ENCODE measurements around the gene ISLR. TPM values are rescaled to one million over a fixed set of nuclear protein-coding genes. Genes with fewer than 3 reads are reported as not detected.

ISLR gene
- polyA plus RNA-seq, 1 donor (not counting 4 experiments of a cell fraction or from before 2014, with no cell fraction given): not detected

GRCh38 chr15:74180881-74181602, 7.5 kb downstream of the ISLR start:
- DNase-seq (ENCODE audit: low read depth, low spot score): no peak
- H3K9me3 ChIP-seq (ENCODE audit: control insufficient read depth, low read depth, low read length): no peaks in the 10 kb centered on the region
- peaks cover 10% of the 10 kb centered on the region for H3K27me3 ChIP-seq (ENCODE audit: control insufficient read depth, extremely low read depth, insufficient read depth, low read length)
- FAIRE-seq: no peak
- H3K36me3 ChIP-seq (ENCODE audit: control insufficient read depth in 2 of 2, extremely low read depth in 1 of 2, insufficient read depth in 2 of 2, low read length in 2 of 2): no peaks in the 10 kb centered on the region
- no peak overlapping the region for H2AFZ ChIP-seq (ENCODE audit: control insufficient read depth, low read length)
- dilution Hi-C loops (cut with MboI; ENCODE audit: extremely low pct_ligation_motif_present, low sequenced_read_pairs): no loop called here
- no peaks in the 10 kb centered on the region for H3K79me2 ChIP-seq (ENCODE audit: control insufficient read depth, insufficient read depth, low read length)
- H3K4me2 ChIP-seq (ENCODE audit: control insufficient read depth, extremely low read depth, insufficient read depth, low read depth, low read length): no peak overlapping the region
- peaks cover 6% of the 10 kb centered on the region for H3K4me1 ChIP-seq (ENCODE audit: control insufficient read depth, extremely low read depth, insufficient read depth, low read length)
- no peak overlapping the region for H3K4me3 ChIP-seq (ENCODE audit: control insufficient read depth in 2 of 3, extremely low read depth in 1 of 3, insufficient read depth in 2 of 3, low read depth in 1 of 3, low read length in 3 of 3)
- no peaks in the 10 kb centered on the region for H4K20me1 ChIP-seq (ENCODE audit: control insufficient read depth, extremely low read depth, insufficient read depth, low read length)
- H3K9ac ChIP-seq (ENCODE audit: control insufficient read depth, extremely low read depth, insufficient read depth, low read length): no peak overlapping the region
- TF ChIP-seq EZH2 (IDR thresholded peaks at IDR 0.05; ENCODE audit: low read length): no peak
- TF ChIP-seq CTCF (optimal IDR thresholded peaks at IDR 0.05 in 1 of 3, IDR thresholded peaks at IDR 0.05 in 1 of 3, conservative IDR thresholded peaks at IDR 0.05 in 1 of 3; ENCODE audit: extremely low read depth in 1 of 3, insufficient read depth in 2 of 3, low read length in 3 of 3): no peak
- no peak overlapping the region for H3K27ac ChIP-seq (ENCODE audit: control insufficient read depth, insufficient read depth, low read length)
- no peaks in the 10 kb centered on the region for H3K9me1 ChIP-seq (ENCODE audit: control insufficient read depth, extremely low read depth, insufficient read depth, low read length)

GRCh38 chr15:74182131-74182530, 8.6 kb downstream of the ISLR start:
- H3K4me3 ChIP-seq (ENCODE audit: control insufficient read depth in 2 of 3, extremely low read depth in 1 of 3, insufficient read depth in 2 of 3, low read depth in 1 of 3, low read length in 3 of 3): no peak overlapping the region
- H3K4me2 ChIP-seq (ENCODE audit: control insufficient read depth, extremely low read depth, insufficient read depth, low read depth, low read length): no peak overlapping the region
- dilution Hi-C loops (cut with MboI; ENCODE audit: extremely low pct_ligation_motif_present, low sequenced_read_pairs): no loop called here
- peaks cover 7% of the 10 kb centered on the region for H3K27me3 ChIP-seq (ENCODE audit: control insufficient read depth, extremely low read depth, insufficient read depth, low read length)
- no peaks in the 10 kb centered on the region for H4K20me1 ChIP-seq (ENCODE audit: control insufficient read depth, extremely low read depth, insufficient read depth, low read length)
- FAIRE-seq (no peak), DNase-seq (ENCODE audit: low read depth, low spot score) (no peak)
- no peak overlapping the region for H2AFZ ChIP-seq (ENCODE audit: control insufficient read depth, low read length)
- H3K36me3 ChIP-seq (ENCODE audit: control insufficient read depth in 2 of 2, extremely low read depth in 1 of 2, insufficient read depth in 2 of 2, low read length in 2 of 2): no peaks in the 10 kb centered on the region
- no peak overlapping the region for H3K27ac ChIP-seq (ENCODE audit: control insufficient read depth, insufficient read depth, low read length)
- no peaks in the 10 kb centered on the region for H3K9me3 ChIP-seq (ENCODE audit: control insufficient read depth, low read depth, low read length)
- no peaks in the 10 kb centered on the region for H3K79me2 ChIP-seq (ENCODE audit: control insufficient read depth, insufficient read depth, low read length)
- H3K9me1 ChIP-seq (ENCODE audit: control insufficient read depth, extremely low read depth, insufficient read depth, low read length): no peaks in the 10 kb centered on the region
- no peak overlapping the region for H3K9ac ChIP-seq (ENCODE audit: control insufficient read depth, extremely low read depth, insufficient read depth, low read length)
- peaks cover 6% of the 10 kb centered on the region for H3K4me1 ChIP-seq (ENCODE audit: control insufficient read depth, extremely low read depth, insufficient read depth, low read length)
- TF ChIP-seq EZH2 (IDR thresholded peaks at IDR 0.05; ENCODE audit: low read length): no peak
- no peak for TF ChIP-seq CTCF (optimal IDR thresholded peaks at IDR 0.05 in 1 of 3, IDR thresholded peaks at IDR 0.05 in 1 of 3, conservative IDR thresholded peaks at IDR 0.05 in 1 of 3; ENCODE audit: extremely low read depth in 1 of 3, insufficient read depth in 2 of 3, low read length in 3 of 3)

All from keratinocyte (primary cell).